Prostate gland (tissue), 2 donors: ENCODE data around the gene C10orf90. TPM values are rescaled to one million over a fixed set of nuclear protein-coding genes. Genes with fewer than 3 reads are reported as not detected.

Experiments used
- DNase-seq: peaks from one replicate; pipeline ENCODE4 v3.0.0-alpha.2; 2019; ENCODE audit warnings: low spot score
- H3K27ac ChIP-seq, 2 donors: fragments of 200-600 bp; sonication (generic); 2 replicates each; pipeline ENCODE4 v1.5.1; 2017 to 2019
- H3K27me3 ChIP-seq: fragments of 200-600 bp; sonication (generic); replicated peaks from 2 replicates; pipeline ENCODE4 v1.5.1; 2019; ENCODE audit not compliant: insufficient read depth
- H3K36me3 ChIP-seq, 2 donors: fragments of 200-600 bp; sonication (generic); 1 replicate in 1 of 2; 2 replicates in 1 of 2; pipeline versions ENCODE4 v1.5.1 to v1.8.1; 2017 to 2019
- H3K4me1 ChIP-seq: fragments of 200-600 bp; sonication (generic); replicated peaks from 2 replicates; pipeline ENCODE4 v1.5.1; 2019
- H3K4me3 ChIP-seq, 2 donors: fragments of 200-600 bp; sonication (generic); 2 replicates each; pipeline ENCODE4 v1.5.1; 2017 to 2019
- H3K9me3 ChIP-seq: fragments of 200-600 bp; sonication (generic); 2 replicates; pipeline ENCODE4 v1.5.1; 2017
- POLR2A ChIP-seq: fragments of 450-650 bp; IDR thresholded peaks from one replicate; pipeline ENCODE4 v1.6.1; 2016; ENCODE audit warnings: antibody characterized with exemption, mild to moderate bottlenecking
- POLR2AphosphoS5 ChIP-seq: sonication (generic); formaldehyde crosslinking; IDR thresholded peaks from one replicate; pipeline ENCODE4 v1.6.1; 2017; ENCODE audit warnings: antibody characterized with exemption
- WGBS: methylation state at CpG from one replicate; pipeline ENCODE4 v1.1.5; 2018; 5-methylcytosine and 5-hydroxymethylcytosine counted together
- intact Hi-C: fragments of 100-400 bp; cut with DNase I; formaldehyde crosslinking; loops from one replicate; pipeline ENCODE4 v1.14.2; 2022
- total RNA-seq, 2 donors: library from RNA; depleted of rRNA; stranded (reverse); fragments of >200 nt; gene quantifications; one replicate each; pipeline ENCODE4 v1.1.0, GENCODE V29; 2016
- TF ChIP-seq, protein P1 (sequence below), 4 experiments: fragments of 200-600 bp in 2 of 4; fragments of 450-650 bp in 2 of 4; sonication (generic) in 2 of 4; IDR thresholded peaks; 1 replicate in 3 of 4; 2 replicates in 1 of 4; pipeline ENCODE4 v1.5.1; 2016 to 2019; ENCODE audit warnings: antibody characterized with exemption in 4 of 4, mild to moderate bottlenecking in 2 of 4, moderate library complexity in 2 of 4

Gene C10orf90
- total RNA-seq, 2 donors from 2014 or later: 0.45 TPM; not detected in 1

DNA sequence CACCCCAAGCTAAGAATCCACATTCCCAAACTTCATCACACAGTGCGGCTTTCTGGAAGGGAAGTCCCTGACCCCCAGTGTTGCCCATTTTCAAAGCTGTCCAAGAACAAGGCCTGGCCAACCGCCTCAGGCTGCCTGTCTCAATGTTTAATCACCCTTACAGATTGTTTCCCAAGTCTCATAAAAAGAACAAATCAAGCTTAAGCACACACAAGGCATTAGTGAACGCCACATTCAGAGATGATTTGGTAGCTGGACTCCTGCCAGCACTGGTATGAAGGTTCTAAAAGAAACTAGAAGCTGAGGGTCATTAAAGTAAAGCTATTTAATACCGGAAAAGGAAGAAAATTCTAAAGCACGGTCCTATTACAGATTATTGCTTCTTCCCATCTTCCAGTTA is 35.6 kb downstream of the C10orf90 start:
- peak; percentile 72 for DNase-seq
- 18% methylated on average over 5 of the region's 5 CpGs for WGBS

DNA sequence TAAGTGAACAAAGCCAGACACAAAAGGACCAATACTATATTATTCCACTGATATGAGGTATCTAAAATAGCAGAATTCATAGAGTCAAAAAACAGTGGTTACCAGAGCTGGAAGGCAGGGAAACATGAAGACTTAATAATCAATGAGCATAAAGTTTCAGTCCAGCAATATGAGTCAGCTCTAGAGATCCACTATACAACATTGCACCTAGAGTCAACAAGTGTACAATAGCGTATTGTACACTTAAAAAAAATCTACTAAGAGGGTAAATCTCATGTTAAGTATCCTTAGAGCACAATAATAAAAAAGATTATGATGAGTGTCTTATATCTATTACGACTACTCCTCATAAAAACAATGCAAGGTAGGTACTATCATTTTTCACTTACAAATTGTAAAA is 36.1 kb downstream of the C10orf90 start:
- no peak for TF ChIP-seq POLR2A
- TF ChIP-seq, protein P1, sequence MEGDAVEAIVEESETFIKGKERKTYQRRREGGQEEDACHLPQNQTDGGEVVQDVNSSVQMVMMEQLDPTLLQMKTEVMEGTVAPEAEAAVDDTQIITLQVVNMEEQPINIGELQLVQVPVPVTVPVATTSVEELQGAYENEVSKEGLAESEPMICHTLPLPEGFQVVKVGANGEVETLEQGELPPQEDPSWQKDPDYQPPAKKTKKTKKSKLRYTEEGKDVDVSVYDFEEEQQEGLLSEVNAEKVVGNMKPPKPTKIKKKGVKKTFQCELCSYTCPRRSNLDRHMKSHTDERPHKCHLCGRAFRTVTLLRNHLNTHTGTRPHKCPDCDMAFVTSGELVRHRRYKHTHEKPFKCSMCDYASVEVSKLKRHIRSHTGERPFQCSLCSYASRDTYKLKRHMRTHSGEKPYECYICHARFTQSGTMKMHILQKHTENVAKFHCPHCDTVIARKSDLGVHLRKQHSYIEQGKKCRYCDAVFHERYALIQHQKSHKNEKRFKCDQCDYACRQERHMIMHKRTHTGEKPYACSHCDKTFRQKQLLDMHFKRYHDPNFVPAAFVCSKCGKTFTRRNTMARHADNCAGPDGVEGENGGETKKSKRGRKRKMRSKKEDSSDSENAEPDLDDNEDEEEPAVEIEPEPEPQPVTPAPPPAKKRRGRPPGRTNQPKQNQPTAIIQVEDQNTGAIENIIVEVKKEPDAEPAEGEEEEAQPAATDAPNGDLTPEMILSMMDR (IDR thresholded peaks at IDR 0.05): no peak
- TF ChIP-seq POLR2AphosphoS5: no peak
- no peaks in the 10 kb centered on the region for H3K36me3 ChIP-seq
- no peak overlapping the region for H3K4me3 ChIP-seq
- intact Hi-C loops: no loop called here
- H3K27me3 ChIP-seq: no peaks in the 10 kb centered on the region
- no peak overlapping the region for H3K27ac ChIP-seq
- DNase-seq: no peak
- no peaks in the 10 kb centered on the region for H3K9me3 ChIP-seq
- no peaks in the 10 kb centered on the region for H3K4me1 ChIP-seq
- WGBS: 46% methylated on average over 2 of the region's 2 CpGs

More for the DNA sequence above, 35.6 kb downstream of the C10orf90 start:
- Histone ChIP-seq H3K27me3 (no peaks in the 10 kb centered on the region), H3K9me3 (no peaks in the 10 kb centered on the region), H3K36me3 (no peaks in the 10 kb centered on the region), H3K4me3 (no peak overlapping the region), H3K27ac (no peak overlapping the region), H3K4me1 (no peaks in the 10 kb centered on the region)
- intact Hi-C loops: no loop called here
- TF ChIP-seq POLR2A (no peak), POLR2AphosphoS5 (peak; percentile 70)

DNA sequence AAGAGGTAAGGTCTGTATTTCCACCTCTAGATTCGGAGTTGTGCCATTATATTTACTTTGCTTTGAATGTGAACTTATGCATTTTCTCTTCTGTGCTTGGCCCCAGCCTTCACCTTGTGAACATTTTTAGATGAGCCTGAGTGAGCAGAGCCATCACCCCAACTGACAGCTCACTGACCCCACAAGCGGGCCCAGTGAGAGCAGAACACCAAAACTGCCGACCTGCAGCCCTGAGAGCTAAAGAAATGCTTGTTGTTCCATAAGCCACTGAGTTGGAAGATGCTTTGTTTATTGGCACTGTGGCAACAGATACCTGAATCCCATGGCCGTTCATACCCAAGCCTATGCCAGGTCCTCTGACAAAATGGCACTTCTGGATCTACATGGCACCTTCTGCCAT is 37.8 kb downstream of the C10orf90 start:
- TF ChIP-seq, protein P1 (IDR thresholded peaks at IDR 0.05): no peak
- Histone ChIP-seq H3K36me3 (no peaks in the 10 kb centered on the region), H3K27ac (no peak overlapping the region), H3K4me1 (no peaks in the 10 kb centered on the region), H3K4me3 (no peak overlapping the region), H3K27me3 (no peaks in the 10 kb centered on the region), H3K9me3 (no peaks in the 10 kb centered on the region)
- intact Hi-C loops: no loop called here
- no peak for DNase-seq
- WGBS: 96% methylated on average over 4 of the region's 4 CpGs

DNA sequence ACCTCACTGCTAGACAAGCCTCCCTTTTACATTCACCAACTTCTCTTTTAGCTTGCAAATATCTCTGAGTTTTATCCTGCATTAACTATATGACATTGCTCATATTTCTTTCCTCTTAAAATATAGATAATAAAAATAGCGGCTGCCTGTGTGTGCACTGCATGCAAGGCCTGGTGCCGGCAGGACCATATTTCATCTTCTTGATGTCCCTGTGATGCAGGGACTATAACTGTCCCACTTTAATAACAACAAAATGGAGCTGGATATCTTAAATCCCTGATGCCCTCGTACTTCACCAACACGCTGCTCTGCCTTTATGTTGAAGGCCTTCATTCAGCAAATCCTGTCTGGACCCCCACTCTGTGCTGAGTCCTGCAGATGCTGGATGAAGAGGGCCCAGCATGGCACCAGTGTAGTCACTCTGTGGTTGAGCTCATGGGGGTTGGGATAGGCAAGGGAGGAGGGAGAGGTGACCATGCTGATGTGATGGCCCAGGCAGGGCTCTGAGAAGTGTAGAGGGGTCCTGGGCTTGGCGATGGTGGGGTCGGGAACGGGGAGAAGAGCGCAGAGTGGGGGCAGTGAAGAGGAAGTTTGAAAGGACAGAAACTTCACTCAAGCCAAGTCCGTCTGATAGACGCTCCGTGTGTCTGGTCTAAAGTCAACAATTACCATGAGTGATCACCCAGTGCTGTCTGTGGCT is 40.4 kb downstream of the C10orf90 start:
- intact Hi-C loops: no loop called here
- no peak for DNase-seq
- no peaks in the 10 kb centered on the region for H3K36me3 ChIP-seq
- H3K4me3 ChIP-seq: no peak overlapping the region
- no peaks in the 10 kb centered on the region for H3K27me3 ChIP-seq
- 88% methylated on average over 11 of the region's 11 CpGs for WGBS
- no peak overlapping the region for H3K27ac ChIP-seq
- H3K9me3 ChIP-seq: no peaks in the 10 kb centered on the region
- TF ChIP-seq POLR2AphosphoS5: no peak
- TF ChIP-seq, protein P1 (IDR thresholded peaks at IDR 0.05): no peak
- no peak for TF ChIP-seq POLR2A
- H3K4me1 ChIP-seq: no peaks in the 10 kb centered on the region

DNA sequence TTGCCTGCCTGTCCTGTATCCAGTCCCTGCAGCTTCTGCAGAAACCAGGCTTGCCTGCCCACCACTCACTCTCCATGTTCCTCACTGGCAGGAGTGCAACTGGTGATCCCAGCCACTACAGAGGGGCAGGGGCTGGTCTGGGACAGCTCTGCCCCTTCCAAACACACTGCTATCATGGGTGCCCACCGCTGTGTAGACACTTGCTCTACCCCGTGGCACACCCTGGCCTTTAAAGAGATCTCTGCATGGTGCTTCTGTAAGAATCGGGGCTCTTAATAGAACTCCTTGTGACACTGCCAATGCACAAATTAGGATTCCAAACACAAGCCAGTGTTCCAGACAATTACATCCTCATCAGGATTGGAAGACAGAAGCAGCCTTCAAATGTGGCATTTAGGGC is 41.7 kb downstream of the C10orf90 start:
- H3K4me1 ChIP-seq: no peaks in the 10 kb centered on the region
- intact Hi-C loops: no loop called here
- H3K27ac ChIP-seq: no peak overlapping the region
- H3K36me3 ChIP-seq: no peaks in the 10 kb centered on the region
- 77% methylated on average over 3 of the region's 3 CpGs for WGBS
- TF ChIP-seq, protein P1 (IDR thresholded peaks at IDR 0.05): no peak
- TF ChIP-seq POLR2AphosphoS5 (no peak), POLR2A (no peak)
- no peaks in the 10 kb centered on the region for H3K9me3 ChIP-seq
- H3K27me3 ChIP-seq: no peaks in the 10 kb centered on the region
- DNase-seq: no peak
- H3K4me3 ChIP-seq: no peak overlapping the region
